ENCODE data around the gene GAS7.

GRCh38 chr17:10041916-10042588 lies 156.4 kb downstream of the GAS7 start:
- no peak for TF ChIP-seq POLR2AphosphoS5 (IDR thresholded peaks at IDR 0.05; ENCODE audit: borderline replicate concordance, low read depth, low read length)
- TF ChIP-seq EZH2 (IDR thresholded peaks at IDR 0.05), result no peak
- no peak for TF ChIP-seq FOXP2 (optimal IDR thresholded peaks at IDR 0.05; ENCODE audit: control extremely low read depth, extremely low read length, insufficient read depth)
